ENCODE data around the gene PRSS33.

The PRSS33 gene

DNA sequence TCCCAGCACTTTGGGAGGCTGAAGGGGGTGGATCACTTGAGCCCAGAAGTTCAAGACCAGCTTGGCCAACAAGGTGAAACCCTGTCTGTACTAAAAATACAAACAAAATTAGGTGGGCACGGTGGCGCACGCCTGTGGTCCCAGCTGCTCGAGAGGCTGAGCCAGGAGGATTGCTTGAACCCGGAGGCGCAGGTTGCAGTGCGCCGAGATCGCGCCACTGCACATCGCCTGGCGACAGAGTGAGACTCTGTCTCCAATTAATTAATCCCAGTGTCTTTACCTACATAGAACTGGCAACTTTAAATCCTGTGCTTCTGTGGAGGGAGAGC, 8.8 kb downstream of the PRSS33 start:
- H4K20me1 ChIP-seq (ENCODE audit: insufficient read depth, low read length, poor library complexity, severe bottlenecking), result no peaks in the 10 kb centered on the region
- peaks cover 10% of the 10 kb centered on the region for H3K4me1 ChIP-seq (ENCODE audit: insufficient read depth, low read length, poor library complexity, severe bottlenecking)
- no peaks in the 10 kb centered on the region for H3K27me3 ChIP-seq (ENCODE audit: insufficient read depth, low read length, poor library complexity, severe bottlenecking)
- H3F3A ChIP-seq (ENCODE audit: low read depth), result no peaks in the 10 kb centered on the region
- H3K9ac ChIP-seq (ENCODE audit: low read depth, low read length, poor library complexity, severe bottlenecking), result peak overlapping the region; percentile 98
- no peaks in the 10 kb centered on the region; the same call in 1 of the 2 replicates for H3K36me3 ChIP-seq (ENCODE audit: insufficient read depth, low read length)
- H3K4me3 ChIP-seq (ENCODE audit: low read length, poor library complexity, severe bottlenecking), result peak overlapping the region; percentile 93
- no peak overlapping the region for H2AFZ ChIP-seq (ENCODE audit: low read length)
- peaks cover 28% of the 10 kb centered on the region for H3K79me2 ChIP-seq (ENCODE audit: insufficient read depth, low read length)
- no peaks in the 10 kb centered on the region for H3K9me3 ChIP-seq (ENCODE audit: insufficient read depth, low read depth, low read length)
- TF ChIP-seq EZH2phosphoT487 (IDR thresholded peaks at IDR 0.05; ENCODE audit: borderline replicate concordance) (no peak), CTCF (conservative IDR thresholded peaks at IDR 0.05; ENCODE audit: low read length) (no peak)
- no peaks in the 10 kb centered on the region for H3K9me2 ChIP-seq (replicated peaks; ENCODE audit: low read depth, low read length)
- H3K4me2 ChIP-seq (ENCODE audit: low read depth, low read length, poor library complexity, severe bottlenecking), result peak overlapping the region; percentile 86

GRCh38 chr16:2777903-2778629, 9.3 kb downstream of the PRSS33 start:
- TF ChIP-seq CTCF (conservative IDR thresholded peaks at IDR 0.05; ENCODE audit: low read length) (no peak), EZH2phosphoT487 (IDR thresholded peaks at IDR 0.05; ENCODE audit: borderline replicate concordance) (no peak)

GRCh38 chr16:2777231-2777902, 10.0 kb downstream of the PRSS33 start, which contains the start of gene ELOB:
Gene ELOB, minus strand, starts transcription at chr16:2777280. Its CDS starts 41 bp downstream, at chr16:2777239.
- peak within 1 kb of the TSS; percentile 19; the same call in 1 of the 2 replicates for H2AFZ ChIP-seq (ENCODE audit: low read length)
- peak within 1 kb of the TSS; percentile 93 for H3K4me3 ChIP-seq (ENCODE audit: low read length, poor library complexity, severe bottlenecking)
- H3F3A ChIP-seq (ENCODE audit: low read depth), result no peaks in the 10 kb centered on the region
- peak within 1 kb of the TSS; percentile 98 for H3K9ac ChIP-seq (ENCODE audit: low read depth, low read length, poor library complexity, severe bottlenecking)
- peaks cover 10% of the 10 kb centered on the region for H3K4me1 ChIP-seq (ENCODE audit: insufficient read depth, low read length, poor library complexity, severe bottlenecking)
- no peaks in the 10 kb centered on the region for H3K9me3 ChIP-seq (ENCODE audit: insufficient read depth, low read depth, low read length)
- no peaks in the 10 kb centered on the region for H3K27me3 ChIP-seq (ENCODE audit: insufficient read depth, low read length, poor library complexity, severe bottlenecking)
- peaks cover 4% of the 10 kb centered on the region; the same call in 1 of the 2 replicates for H3K36me3 ChIP-seq (ENCODE audit: insufficient read depth, low read length)
- H3K9me2 ChIP-seq (replicated peaks; ENCODE audit: low read depth, low read length), result no peaks in the 10 kb centered on the region
- TF ChIP-seq CTCF (conservative IDR thresholded peaks at IDR 0.05; ENCODE audit: low read length), result no peak
- TF ChIP-seq EZH2phosphoT487 (IDR thresholded peaks at IDR 0.05; ENCODE audit: borderline replicate concordance), result no peak
- H3K4me2 ChIP-seq (ENCODE audit: low read depth, low read length, poor library complexity, severe bottlenecking), result peak within 1 kb of the TSS; percentile 90
- H3K79me2 ChIP-seq (ENCODE audit: insufficient read depth, low read length), result peaks cover 28% of the 10 kb centered on the region
- no peaks in the 10 kb centered on the region for H4K20me1 ChIP-seq (ENCODE audit: insufficient read depth, low read length, poor library complexity, severe bottlenecking)

More at GRCh38 chr16:2777903-2778629, 9.3 kb downstream of the PRSS33 start:
- Histone ChIP-seq H3K9me2 (replicated peaks; ENCODE audit: low read depth, low read length) (no peaks in the 10 kb centered on the region), H3F3A (ENCODE audit: low read depth) (no peaks in the 10 kb centered on the region), H3K9ac (ENCODE audit: low read depth, low read length, poor library complexity, severe bottlenecking) (peak overlapping the region; percentile 98), H2AFZ (ENCODE audit: low read length) (no peak overlapping the region), H3K9me3 (ENCODE audit: insufficient read depth, low read depth, low read length) (no peaks in the 10 kb centered on the region), H3K4me1 (ENCODE audit: insufficient read depth, low read length, poor library complexity, severe bottlenecking) (peaks cover 10% of the 10 kb centered on the region), H3K36me3 (ENCODE audit: insufficient read depth, low read length) (peaks cover 4% of the 10 kb centered on the region; the same call in 1 of the 2 replicates), H4K20me1 (ENCODE audit: insufficient read depth, low read length, poor library complexity, severe bottlenecking) (no peaks in the 10 kb centered on the region), H3K79me2 (ENCODE audit: insufficient read depth, low read length) (peaks cover 28% of the 10 kb centered on the region), H3K4me2 (ENCODE audit: low read depth, low read length, poor library complexity, severe bottlenecking) (peak overlapping the region; percentile 86), H3K4me3 (ENCODE audit: low read length, poor library complexity, severe bottlenecking) (peak overlapping the region; percentile 93), H3K27me3 (ENCODE audit: insufficient read depth, low read length, poor library complexity, severe bottlenecking) (no peaks in the 10 kb centered on the region)

All from Loucy (cell line).